GDM1 (cell line): Measurements from ENCODE around the gene PDC.
"Not testable (repeated sequence)": the region's sequence is repeated elsewhere in the genome, so short reads cannot be mapped to it uniquely, and the experiment has no call there.

Source experiments
- DNase-seq: peaks from one replicate; lab custom pipeline; 2025; lab: John Stamatoyannopoulos, UW

Gene PDC

GRCh38 chr1:186401446-186401845 lies 59.5 kb downstream of the PDC start:
- not testable (repeated sequence) for DNase-seq
